B cell (primary cell): ENCODE measurements around the gene RFPL2. TPM values are rescaled to one million over a fixed set of nuclear protein-coding genes. Genes with fewer than 3 reads are reported as not detected.
"Not testable (repeated sequence)": the region's sequence is repeated elsewhere in the genome, so short reads cannot be mapped to it uniquely, and the experiment has no call there.

Experiments used
- ATAC-seq: fragments of 200-7000 bp; cut with Tn5 transposase; one replicate; pipeline ENCODE4 v1.10.0; 2021; ENCODE audit warnings: low read depth, mild to moderate bottlenecking, moderate number of reproducible peaks, moderate library complexity
- CTCF ChIA-PET: fragments of 350-600 bp; sonication (Branson Sonifier 250); formaldehyde crosslinking; loops from one replicate; lab custom pipeline; 2021; ENCODE audit warnings: antibody characterized with exemption, inconsistent platforms; lab: Charles Lee
- POLR2A ChIA-PET: fragments of 350-600 bp; sonication (Branson Sonifier 250); formaldehyde crosslinking; loops from one replicate; lab custom pipeline; 2021; ENCODE audit warnings: antibody characterized with exemption; lab: Charles Lee
- DNase-seq: peaks from one replicate; pipeline ENCODE4 v3.0.0; 2013
- H2AFZ ChIP-seq: 2 replicates; pipeline ENCODE4 v1.6.1; 2012; ENCODE audit warnings: mild to moderate bottlenecking, low read depth, low read length; ENCODE audit not compliant: insufficient read depth, poor library complexity, severe bottlenecking
- H3K27ac ChIP-seq, 2 donors: 1 replicate in 1 of 2; 2 replicates in 1 of 2; pipeline ENCODE4 v1.5.1; 2012 to 2013; ENCODE audit warnings: low read length in 2 of 2, mild to moderate bottlenecking in 2 of 2, moderate library complexity in 1 of 2
- H3K27me3 ChIP-seq, 4 experiments: fragments of 200-600 bp in 1 of 4; sonication (generic) in 1 of 4; replicated peaks in 1 of 4; 1 replicate in 2 of 4; 2 replicates in 2 of 4; pipeline versions ENCODE4 v1.6.1 to v1.7.0; 2013 to 2016; ENCODE audit warnings: low read length in 3 of 4, mild to moderate bottlenecking in 2 of 4, mixed read lengths in 1 of 4, moderate library complexity in 1 of 4; ENCODE audit not compliant: insufficient read depth in 4 of 4, control insufficient read depth in 3 of 4; ENCODE audit errors: control extremely low read depth in 1 of 4
- H3K36me3 ChIP-seq, 2 experiments: replicated peaks in 1 of 2; 1 replicate in 1 of 2; 2 replicates in 1 of 2; pipeline versions ENCODE4 v1.6.1 to v1.7.1; 2013; ENCODE audit warnings: low read length in 1 of 2; ENCODE audit not compliant: insufficient read depth in 2 of 2, control insufficient read depth in 1 of 2; ENCODE audit errors: control extremely low read depth in 1 of 2, extremely low read depth in 1 of 2
- H3K4me1 ChIP-seq, 2 donors: fragments of 200-600 bp in 1 of 2; sonication (generic) in 1 of 2; 1 replicate in 1 of 2; 2 replicates in 1 of 2; pipeline versions ENCODE4 v1.5.1 to v1.6.1; 2013 to 2017; ENCODE audit warnings: low read length in 2 of 2; ENCODE audit not compliant: control insufficient read depth in 2 of 2, insufficient read depth in 2 of 2
- H3K4me2 ChIP-seq: replicated peaks from 2 replicates; pipeline ENCODE3; 2012; ENCODE audit warnings: mild to moderate bottlenecking, low read depth, low read length; ENCODE audit not compliant: poor library complexity, severe bottlenecking
- H3K4me3 ChIP-seq, 5 experiments: fragments of 200-600 bp in 1 of 5; sonication (generic) in 1 of 5; 1 replicate in 3 of 5; 2 replicates in 2 of 5; pipeline versions ENCODE4 v1.5.1 to v1.7.0; 2011 to 2016; ENCODE audit warnings: low read length in 4 of 5, mild to moderate bottlenecking in 4 of 5, low read depth in 2 of 5, control low read depth in 1 of 5, moderate library complexity in 1 of 5; ENCODE audit not compliant: insufficient read depth in 1 of 5; ENCODE audit errors: control extremely low read depth in 1 of 5, extremely low read depth in 1 of 5
- H3K79me2 ChIP-seq: fragments of 200-600 bp; sonication (generic); one replicate; pipeline ENCODE4 v1.6.0; 2016; ENCODE audit warnings: low read length; ENCODE audit not compliant: control insufficient read depth, insufficient read depth
- H3K9ac ChIP-seq: fragments of 200-600 bp; sonication (generic); 2 replicates; pipeline ENCODE4 v1.6.1; 2017; ENCODE audit warnings: mild to moderate bottlenecking, low read length, moderate library complexity
- H3K9me3 ChIP-seq, 3 donors: one replicate each; pipeline versions ENCODE4 v1.6.1 to v1.7.1; 2013; ENCODE audit warnings: low read length in 2 of 3; ENCODE audit not compliant: control insufficient read depth in 2 of 3, insufficient read depth in 1 of 3; ENCODE audit errors: control extremely low read depth in 1 of 3
- H4K20me1 ChIP-seq: 2 replicates; pipeline ENCODE4 v1.6.0; 2012; ENCODE audit warnings: mild to moderate bottlenecking, low read length; ENCODE audit not compliant: insufficient read depth, control insufficient read depth, poor library complexity, severe bottlenecking
- H3K27ac Mint-ChIP-seq: one replicate; pipeline ENCODE4 v1.8.0; 2021; ENCODE audit warnings: mixed read lengths
- H3K27me3 Mint-ChIP-seq: one replicate; pipeline ENCODE4 v1.8.0; 2021; ENCODE audit warnings: mixed read lengths
- H3K4me1 Mint-ChIP-seq: one replicate; pipeline ENCODE4 v1.8.0; 2021; ENCODE audit warnings: mixed read lengths
- H3K4me3 Mint-ChIP-seq: one replicate; pipeline ENCODE4 v1.8.0; 2021; ENCODE audit warnings: mixed read lengths
- H3K9me3 Mint-ChIP-seq: one replicate; pipeline ENCODE4 v1.8.0; 2022; ENCODE audit warnings: mixed read lengths; ENCODE audit not compliant: insufficient read depth
- CTCF ChIP-seq: fragments of 200-600 bp; IDR thresholded peaks from one replicate; pipeline ENCODE4 v1.8.0; 2022; ENCODE audit warnings: antibody characterized with exemption, mild to moderate bottlenecking
- EZH2 ChIP-seq: IDR thresholded peaks from 2 replicates; pipeline ENCODE4 v1.6.1; 2012; ENCODE audit warnings: borderline replicate concordance, low read depth, mild to moderate bottlenecking, moderate library complexity, low read length; ENCODE audit not compliant: insufficient read depth, poor library complexity, severe bottlenecking
- WGBS: methylation state at CpG from one replicate; pipeline ENCODE4 v1.1.5; 2013; ENCODE audit warnings: missing lambda C conversion rate; ENCODE audit not compliant: insufficient coverage; 5-methylcytosine and 5-hydroxymethylcytosine counted together
- intact Hi-C: fragments of 100-400 bp; cut with micrococcal nuclease; formaldehyde crosslinking; loops from one replicate; pipeline ENCODE4 v1.10.0; 2022
- polyA plus RNA-seq: library from polyadenylated mRNA; depleted of rRNA; stranded (reverse); fragments of >200 nt; gene quantifications from 2 replicates; pipeline ENCODE4 v1.2.3, GENCODE V29; 2012
- total RNA-seq, 2 donors: library from RNA; stranded (reverse); fragments of 120-200 nt in 1 of 2; gene quantifications; 1 replicate in 1 of 2; 2 replicates in 1 of 2; pipeline versions ENCODE4 v1.2.3 to v1.2.4, GENCODE V29; 2013 to 2022

The RFPL2 gene
- total and polyA plus RNA-seq, 2 donors (not counting 1 experiment from before 2014, with no cell fraction given) = not detected

- no peaks in the 10 kb centered on the region for H3K27me3 Mint-ChIP-seq
- H3K4me3 Mint-ChIP-seq = peak overlapping the region; percentile 1
- DNase-seq (peak; percentile 73), ATAC-seq (peak; percentile 80)
- Histone ChIP-seq H3K79me2 (no peaks in the 10 kb centered on the region), H3K4me2 (peak overlapping the region; percentile 24), H3K9ac (no peak overlapping the region), H3K4me3 (no peak overlapping the region), H3K9me3 (peaks cover 0 to 21% (median 4%) of the 10 kb centered on the region in 3 donors), H2AFZ (no peak overlapping the region), H3K36me3 (no peaks in the 10 kb centered on the region), H3K4me1 (peaks cover 18 to 19% of the 10 kb centered on the region in 2 donors), H3K27me3 (no peaks in the 10 kb centered on the region), H3K27ac (no peak overlapping the region), H4K20me1 (no peaks in the 10 kb centered on the region)
- H3K4me1 Mint-ChIP-seq = peaks cover 20% of the 10 kb centered on the region
- peaks cover 3% of the 10 kb centered on the region for H3K9me3 Mint-ChIP-seq
- peak overlapping the region; percentile 53 for H3K27ac Mint-ChIP-seq
- ChIA-PET POLR2A (no interaction called here), CTCF (no interaction called here)
- no peak for TF ChIP-seq EZH2
- TF ChIP-seq CTCF = no peak
- intact Hi-C loops = no loop called here
- WGBS = 100% methylated on average over 1 of the region's 6 CpGs
Observed at GRCh38 chr22:32144496-32145274, 60.2 kb downstream of the RFPL2 start.

- H3K4me3 Mint-ChIP-seq = no peak overlapping the region
- no peak overlapping the region for H3K4me3 ChIP-seq
- H3K27ac Mint-ChIP-seq = peak overlapping the region; percentile 12
- TF ChIP-seq CTCF (no peak), EZH2 (no peak)
- H3K9ac ChIP-seq = no peak overlapping the region
- CTCF ChIA-PET = no interaction called here
- H2AFZ ChIP-seq = no peak overlapping the region
- H3K27me3 Mint-ChIP-seq = no peaks in the 10 kb centered on the region
- H3K9me3 Mint-ChIP-seq = peaks cover 6% of the 10 kb centered on the region
- peaks cover 0 to 17% (median 4%) of the 10 kb centered on the region in 3 donors for H3K9me3 ChIP-seq
- no peaks in the 10 kb centered on the region for H3K36me3 ChIP-seq
- no peak for ATAC-seq
- peaks cover 13 to 15% of the 10 kb centered on the region in 2 donors for H3K4me1 ChIP-seq
- H3K27me3 ChIP-seq = no peaks in the 10 kb centered on the region
- POLR2A ChIA-PET = no interaction called here
- no peak overlapping the region for H3K27ac ChIP-seq
- no peaks in the 10 kb centered on the region for H4K20me1 ChIP-seq
- no peak for DNase-seq
- no peak overlapping the region for H3K4me2 ChIP-seq
- H3K4me1 Mint-ChIP-seq = peaks cover 18% of the 10 kb centered on the region
- intact Hi-C loops = no loop called here
- no peaks in the 10 kb centered on the region for H3K79me2 ChIP-seq
Observed at GRCh38 chr22:32142600-32142999, 62.3 kb downstream of the RFPL2 start.

GRCh38 chr22:32140688-32141087 lies 64.2 kb downstream of the RFPL2 start:
- Histone ChIP-seq H3K9me3 (peaks cover 0 to 12% (median 4%) of the 10 kb centered on the region in 3 donors), H3K4me1 (peaks cover 13 to 17% of the 10 kb centered on the region in 2 donors)
- CTCF ChIA-PET = interaction anchor here (0.6 kb wide), 2 partner anchors 21 to 934 kb away, joined by 3 read pairs; no protein-coding TSS in a partner anchor
- H3K9ac ChIP-seq, ATAC-seq, H3K79me2 ChIP-seq, H3K27ac Mint-ChIP-seq, H3K9me3 Mint-ChIP-seq, intact Hi-C loops, DNase-seq, H3K4me2 ChIP-seq, H4K20me1 ChIP-seq, H3K27me3 ChIP-seq, H3K4me3 ChIP-seq, H3K27me3 Mint-ChIP-seq, H2AFZ ChIP-seq, H3K36me3 ChIP-seq, H3K27ac ChIP-seq, POLR2A ChIA-PET, H3K4me3 Mint-ChIP-seq: not testable (repeated sequence)
- 67% methylated on average over 1 of the region's 6 CpGs for WGBS
- H3K4me1 Mint-ChIP-seq = peaks cover 22% of the 10 kb centered on the region
